ACC112 (cell line): ENCODE measurements around the gene SLC9C1.

Experiments
- H2AFZ ChIP-seq: fragments of 200-600 bp; sonication (generic); one replicate; pipeline ENCODE4 v1.6.0; 2017; ENCODE audit warnings: antibody characterized with exemption, low read length; ENCODE audit not compliant: unreplicated experiment
- H3K27ac ChIP-seq: fragments of 200-600 bp; sonication (generic); 2 replicates; pipeline ENCODE4 v1.5.1; 2014; ENCODE audit warnings: low read depth, mild to moderate bottlenecking, antibody characterized with exemption, low read length, moderate library complexity
- H3K27me3 ChIP-seq: fragments of 200-600 bp; sonication (generic); 2 replicates; pipeline ENCODE4 v1.6.1; 2014; ENCODE audit warnings: mild to moderate bottlenecking, antibody characterized with exemption, low read length, moderate library complexity, mixed read lengths; ENCODE audit not compliant: insufficient read depth
- H3K36me3 ChIP-seq: fragments of 200-600 bp; sonication (generic); 2 replicates; pipeline ENCODE4 v1.6.1; 2016; ENCODE audit warnings: mild to moderate bottlenecking, antibody characterized with exemption, low read length, moderate library complexity, mixed read lengths; ENCODE audit not compliant: insufficient read depth
- H3K4me1 ChIP-seq: fragments of 200-600 bp; sonication (generic); one replicate; pipeline ENCODE4 v1.6.1; 2016; ENCODE audit warnings: low read length, mixed read lengths; ENCODE audit not compliant: insufficient read depth, unreplicated experiment, control insufficient read depth
- H3K4me3 ChIP-seq: fragments of 200-600 bp; sonication (generic); 2 replicates; pipeline ENCODE4 v1.5.1; 2014; ENCODE audit warnings: mild to moderate bottlenecking, low read depth, low read length
- H3K79me2 ChIP-seq: fragments of 200-600 bp; sonication (generic); one replicate; pipeline ENCODE4 v1.6.0; 2016; ENCODE audit warnings: low read length; ENCODE audit not compliant: control insufficient read depth, unreplicated experiment, insufficient read depth

SLC9C1 gene

GRCh38 chr3:112333002-112333380 lies 39.0 kb upstream of the SLC9C1 start, which contains the start of gene CD200:
Gene CD200, plus strand, starts transcription at chr3:112333156. Its CDS starts 57 bp downstream, at chr3:112333213.
- Histone ChIP-seq H3K79me2 (no peaks in the 10 kb centered on the region), H3K27me3 (no peaks in the 10 kb centered on the region), H3K27ac (peak within 1 kb of the TSS; percentile 36), H2AFZ (peak within 1 kb of the TSS; percentile 75), H3K4me1 (peaks cover 2% of the 10 kb centered on the region), H3K4me3 (peak within 1 kb of the TSS; percentile 77), H3K36me3 (no peaks in the 10 kb centered on the region)

GRCh38 chr3:112331851-112332250 lies 37.8 kb upstream of the SLC9C1 start:
- Histone ChIP-seq H3K4me1 (no peaks in the 10 kb centered on the region), H3K79me2 (no peaks in the 10 kb centered on the region), H3K4me3 (no peak overlapping the region), H3K27ac (no peak overlapping the region), H3K36me3 (no peaks in the 10 kb centered on the region), H3K27me3 (no peaks in the 10 kb centered on the region), H2AFZ (no peak overlapping the region)

GRCh38 chr3:112327371-112327951 lies 33.4 kb upstream of the SLC9C1 start:
- H3K4me1 ChIP-seq: no peaks in the 10 kb centered on the region

GRCh38 chr3:112321867-112322652 lies 28.0 kb upstream of the SLC9C1 start:
- H3K27me3 ChIP-seq: no peaks in the 10 kb centered on the region
- H3K4me1 ChIP-seq: no peaks in the 10 kb centered on the region
- no peak overlapping the region for H3K4me3 ChIP-seq
- H3K79me2 ChIP-seq: no peaks in the 10 kb centered on the region
- H3K36me3 ChIP-seq: no peaks in the 10 kb centered on the region
- H2AFZ ChIP-seq: no peak overlapping the region
- H3K27ac ChIP-seq: no peak overlapping the region

More at GRCh38 chr3:112327371-112327951, 33.4 kb upstream of the SLC9C1 start:
- Histone ChIP-seq H2AFZ (no peak overlapping the region), H3K79me2 (no peaks in the 10 kb centered on the region), H3K27me3 (no peaks in the 10 kb centered on the region), H3K27ac (no peak overlapping the region), H3K36me3 (no peaks in the 10 kb centered on the region), H3K4me3 (no peak overlapping the region)

- Histone ChIP-seq H3K4me1 (no peaks in the 10 kb centered on the region), H2AFZ (no peak overlapping the region), H3K36me3 (no peaks in the 10 kb centered on the region), H3K27ac (no peak overlapping the region), H3K79me2 (no peaks in the 10 kb centered on the region), H3K4me3 (no peak overlapping the region), H3K27me3 (no peaks in the 10 kb centered on the region)
Observed at GRCh38 chr3:112320691-112321090, 26.7 kb upstream of the SLC9C1 start.

- H3K4me3 ChIP-seq: no peak overlapping the region
- no peak overlapping the region for H2AFZ ChIP-seq
- H3K27me3 ChIP-seq: no peaks in the 10 kb centered on the region
- no peaks in the 10 kb centered on the region for H3K4me1 ChIP-seq
- H3K36me3 ChIP-seq: no peaks in the 10 kb centered on the region
- no peak overlapping the region for H3K27ac ChIP-seq
- H3K79me2 ChIP-seq: no peaks in the 10 kb centered on the region
Observed at GRCh38 chr3:112319516-112320276, 25.7 kb upstream of the SLC9C1 start.

- no peaks in the 10 kb centered on the region for H3K79me2 ChIP-seq
- no peaks in the 10 kb centered on the region for H3K4me1 ChIP-seq
- H3K27ac ChIP-seq: no peak overlapping the region
- no peak overlapping the region for H2AFZ ChIP-seq
- no peak overlapping the region for H3K4me3 ChIP-seq
- no peaks in the 10 kb centered on the region for H3K27me3 ChIP-seq
- H3K36me3 ChIP-seq: no peaks in the 10 kb centered on the region
Observed at GRCh38 chr3:112315791-112316190, 21.8 kb upstream of the SLC9C1 start.

- Histone ChIP-seq H3K79me2 (no peaks in the 10 kb centered on the region), H3K27me3 (no peaks in the 10 kb centered on the region), H3K4me3 (no peak overlapping the region), H3K27ac (no peak overlapping the region), H2AFZ (no peak overlapping the region), H3K4me1 (no peaks in the 10 kb centered on the region), H3K36me3 (no peaks in the 10 kb centered on the region)
Observed at GRCh38 chr3:112314649-112315048, 20.6 kb upstream of the SLC9C1 start.

- Histone ChIP-seq H3K4me1 (peaks cover 11% of the 10 kb centered on the region), H3K79me2 (no peaks in the 10 kb centered on the region), H3K4me3 (no peak overlapping the region), H3K27ac (peak overlapping the region; percentile 52), H2AFZ (peak overlapping the region; percentile 9), H3K36me3 (no peaks in the 10 kb centered on the region), H3K27me3 (no peaks in the 10 kb centered on the region)
Observed at GRCh38 chr3:112308151-112308911, 14.3 kb upstream of the SLC9C1 start.

- Histone ChIP-seq H2AFZ (no peak overlapping the region), H3K27ac (no peak overlapping the region), H3K79me2 (no peaks in the 10 kb centered on the region), H3K27me3 (no peaks in the 10 kb centered on the region), H3K4me1 (peaks cover 16% of the 10 kb centered on the region), H3K4me3 (no peak overlapping the region), H3K36me3 (no peaks in the 10 kb centered on the region)
Observed at GRCh38 chr3:112307557-112307956, 13.5 kb upstream of the SLC9C1 start.
